Measurements from ENCODE around the gene DAB1. TPM values are rescaled to one million over a fixed set of nuclear protein-coding genes. Genes with fewer than 3 reads are reported as not detected.

DAB1 gene
- total RNA-seq, 4 donors from 2014 or later = under 0.01 to 5.9 (median 0.61) TPM

- Histone ChIP-seq H3K27me3 (no peaks in the 10 kb centered on the region), H3K4me3 (no peak overlapping the region), H3K36me3 (peaks cover 0 to 3% of the 10 kb centered on the region in 2 donors), H3K27ac (no peak overlapping the region), H3K4me1 (no peaks in the 10 kb centered on the region), H3K9me3 (no peaks in the 10 kb centered on the region)
- TF ChIP-seq CTCF (IDR thresholded peaks at IDR 0.05) = no peak
- no peak for TF ChIP-seq POLR2A (IDR thresholded peaks at IDR 0.05)
- no peak for DNase-seq
- intact Hi-C loops (cut with DNase I; ENCODE audit: low total_unique reads) = no loop called here
Observed at GRCh38 chr1:56991576-56991975, 432.3 kb downstream of the DAB1 start.

- H3K27ac ChIP-seq = no peak overlapping the region
- intact Hi-C loops (cut with DNase I; ENCODE audit: low total_unique reads) = no loop called here
- no peaks in the 10 kb centered on the region for H3K9me3 ChIP-seq
- TF ChIP-seq CTCF (IDR thresholded peaks at IDR 0.05) (no peak), POLR2A (IDR thresholded peaks at IDR 0.05) (no peak)
- H3K4me3 ChIP-seq = no peak overlapping the region
- H3K4me1 ChIP-seq = no peaks in the 10 kb centered on the region
- peaks cover 0 to 3% of the 10 kb centered on the region in 2 donors for H3K36me3 ChIP-seq
- no peak for DNase-seq
- no peaks in the 10 kb centered on the region for H3K27me3 ChIP-seq
Observed at GRCh38 chr1:56986397-56986796, 437.5 kb downstream of the DAB1 start.

GRCh38 chr1:56985857-56986256 is 438.0 kb downstream of the DAB1 start:
- no peaks in the 10 kb centered on the region for H3K9me3 ChIP-seq
- no peak overlapping the region for H3K4me3 ChIP-seq
- DNase-seq = no peak
- no peak overlapping the region for H3K27ac ChIP-seq
- no peaks in the 10 kb centered on the region for H3K4me1 ChIP-seq
- no peak for TF ChIP-seq CTCF (IDR thresholded peaks at IDR 0.05)
- no peak for TF ChIP-seq POLR2A (IDR thresholded peaks at IDR 0.05)
- intact Hi-C loops (cut with DNase I; ENCODE audit: low total_unique reads) = no loop called here
- H3K36me3 ChIP-seq = peaks cover 0 to 3% of the 10 kb centered on the region in 2 donors
- no peaks in the 10 kb centered on the region for H3K27me3 ChIP-seq

- H3K9me3 ChIP-seq = no peaks in the 10 kb centered on the region
- no peak overlapping the region for H3K4me3 ChIP-seq
- intact Hi-C loops (cut with DNase I; ENCODE audit: low total_unique reads) = no loop called here
- no peaks in the 10 kb centered on the region for H3K27me3 ChIP-seq
- no peaks in the 10 kb centered on the region for H3K36me3 ChIP-seq
- no peak for DNase-seq
- TF ChIP-seq CTCF (IDR thresholded peaks at IDR 0.05) = no peak
- TF ChIP-seq POLR2A (IDR thresholded peaks at IDR 0.05) = no peak
- no peaks in the 10 kb centered on the region for H3K4me1 ChIP-seq
- H3K27ac ChIP-seq = no peak overlapping the region
Observed at GRCh38 chr1:56983484-56983883, 440.4 kb downstream of the DAB1 start.

GRCh38 chr1:56979986-56980755 is 443.7 kb downstream of the DAB1 start:
- no peaks in the 10 kb centered on the region for H3K36me3 ChIP-seq
- no peak overlapping the region for H3K27ac ChIP-seq
- H3K4me1 ChIP-seq = no peaks in the 10 kb centered on the region
- TF ChIP-seq CTCF (IDR thresholded peaks at IDR 0.05) = no peak
- TF ChIP-seq POLR2A (IDR thresholded peaks at IDR 0.05) = no peak
- H3K27me3 ChIP-seq = no peaks in the 10 kb centered on the region
- H3K9me3 ChIP-seq = no peaks in the 10 kb centered on the region
- no peak overlapping the region for H3K4me3 ChIP-seq
- no peak for DNase-seq
- intact Hi-C loops (cut with DNase I; ENCODE audit: low total_unique reads) = no loop called here
